Sigmoid colon (tissue), 7 donors: ENCODE results near the gene EEIG2. TPM values are rescaled to one million over a fixed set of nuclear protein-coding genes. Genes with fewer than 3 reads are reported as not detected.

Experiments
- DNase-seq: peaks from one replicate; pipeline ENCODE4 v3.0.0-alpha.2; 2019
- H3K27ac ChIP-seq, 4 donors: fragments of 200-600 bp; sonication (generic); one replicate each; pipeline ENCODE4 v1.5.1; 2016 to 2019; ENCODE audit warnings: mild to moderate bottlenecking in 1 of 4
- H3K27me3 ChIP-seq, 3 donors: fragments of 200-600 bp; sonication (generic); one replicate each; pipeline ENCODE4 v1.5.1; 2019; ENCODE audit warnings: mild to moderate bottlenecking in 1 of 3
- H3K36me3 ChIP-seq, 4 donors: fragments of 200-600 bp; sonication (generic); one replicate each; pipeline ENCODE4 v1.5.1; 2016 to 2019
- H3K4me1 ChIP-seq, 4 donors: fragments of 200-600 bp; sonication (generic); one replicate each; pipeline ENCODE4 v1.5.1; 2017 to 2019
- H3K4me3 ChIP-seq, 4 donors: fragments of 200-600 bp; sonication (generic); one replicate each; pipeline ENCODE4 v1.5.1; 2017 to 2019; ENCODE audit warnings: mild to moderate bottlenecking in 2 of 4, moderate library complexity in 1 of 4
- H3K9me3 ChIP-seq, 4 donors: fragments of 200-600 bp in 3 of 4; sonication (generic) in 3 of 4; one replicate each; pipeline versions ENCODE4 v1.5.1 to v1.6.1; 2013 to 2019
- EP300 ChIP-seq, 4 donors: sonication (generic); formaldehyde crosslinking; IDR thresholded peaks; one replicate each; pipeline ENCODE4 v1.6.1; 2017; ENCODE audit warnings: antibody characterized with exemption in 4 of 4
- POLR2A ChIP-seq, 2 donors: fragments of 450-650 bp; IDR thresholded peaks; one replicate each; pipeline ENCODE4 v1.6.1; 2016; ENCODE audit warnings: antibody characterized with exemption in 2 of 2, mild to moderate bottlenecking in 2 of 2, moderate library complexity in 2 of 2
- POLR2AphosphoS5 ChIP-seq, 4 donors: sonication (generic); formaldehyde crosslinking; IDR thresholded peaks; one replicate each; pipeline ENCODE4 v1.6.1; 2017; ENCODE audit warnings: antibody characterized with exemption in 4 of 4
- WGBS, 2 donors: extraction: QIAGEN DNeasy Blood & Tissue Kit; methylation state at CpG; one replicate each; pipeline ENCODE4 v1.1.7; 2013; 5-methylcytosine and 5-hydroxymethylcytosine counted together
- intact Hi-C: fragments of 100-400 bp; cut with DNase I; formaldehyde crosslinking; loops from one replicate; pipeline ENCODE4 v1.15.1; 2023
- polyA plus RNA-seq, 3 donors: library from polyadenylated mRNA; stranded (reverse); fragments of 200-250 nt; gene quantifications; one replicate each; pipeline ENCODE4 v1.2.3, GENCODE V29; 2013
- total RNA-seq, 4 donors: library from RNA; depleted of rRNA; stranded (reverse); fragments of >200 nt; gene quantifications; one replicate each; pipeline ENCODE4 v1.1.0, GENCODE V29; 2016
- TF ChIP-seq, protein P1 (sequence below), 4 experiments: fragments of 450-650 bp in 3 of 4; fragments of 200-600 bp in 1 of 4; IDR thresholded peaks; one replicate each; pipeline ENCODE4 v1.5.1; 2016 to 2019; ENCODE audit warnings: antibody characterized with exemption in 4 of 4, mild to moderate bottlenecking in 3 of 4, moderate library complexity in 2 of 4
- donor health status: healthy with polysubstance abuse.
- donor health status: Bipolar disorder and iron deficiency.
- donor health status: healthy.

EEIG2 gene
- total and polyA plus RNA-seq, 7 donors, result 10.6 to 17.2 (median 12.0) TPM

DNA sequence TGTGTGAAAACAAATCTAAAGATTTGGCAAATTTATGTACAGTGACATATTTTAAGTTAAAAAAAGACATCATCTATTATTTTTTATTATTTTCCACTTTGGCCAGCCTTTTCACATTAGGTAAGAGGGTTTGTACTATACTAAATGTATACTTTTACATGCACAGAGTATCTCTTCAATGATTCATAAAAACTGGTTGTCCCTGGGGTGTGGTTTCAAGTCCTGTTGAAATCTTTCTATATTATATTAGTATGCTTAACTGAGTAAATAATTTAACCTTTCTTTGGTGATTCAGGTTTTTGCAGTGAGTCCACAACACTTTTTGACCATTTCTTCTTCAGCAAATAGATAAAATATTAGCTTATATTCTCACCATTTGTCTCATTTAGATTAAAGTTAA is 45.7 kb downstream of the EEIG2 start:
- no peaks in the 10 kb centered on the region for H3K9me3 ChIP-seq
- no peak for DNase-seq
- no peak overlapping the region for H3K4me3 ChIP-seq
- H3K36me3 ChIP-seq, result no peaks in the 10 kb centered on the region
- H3K4me1 ChIP-seq, result peaks cover 0 to 10% (median 4%) of the 10 kb centered on the region in 4 donors
- TF ChIP-seq, protein P1, sequence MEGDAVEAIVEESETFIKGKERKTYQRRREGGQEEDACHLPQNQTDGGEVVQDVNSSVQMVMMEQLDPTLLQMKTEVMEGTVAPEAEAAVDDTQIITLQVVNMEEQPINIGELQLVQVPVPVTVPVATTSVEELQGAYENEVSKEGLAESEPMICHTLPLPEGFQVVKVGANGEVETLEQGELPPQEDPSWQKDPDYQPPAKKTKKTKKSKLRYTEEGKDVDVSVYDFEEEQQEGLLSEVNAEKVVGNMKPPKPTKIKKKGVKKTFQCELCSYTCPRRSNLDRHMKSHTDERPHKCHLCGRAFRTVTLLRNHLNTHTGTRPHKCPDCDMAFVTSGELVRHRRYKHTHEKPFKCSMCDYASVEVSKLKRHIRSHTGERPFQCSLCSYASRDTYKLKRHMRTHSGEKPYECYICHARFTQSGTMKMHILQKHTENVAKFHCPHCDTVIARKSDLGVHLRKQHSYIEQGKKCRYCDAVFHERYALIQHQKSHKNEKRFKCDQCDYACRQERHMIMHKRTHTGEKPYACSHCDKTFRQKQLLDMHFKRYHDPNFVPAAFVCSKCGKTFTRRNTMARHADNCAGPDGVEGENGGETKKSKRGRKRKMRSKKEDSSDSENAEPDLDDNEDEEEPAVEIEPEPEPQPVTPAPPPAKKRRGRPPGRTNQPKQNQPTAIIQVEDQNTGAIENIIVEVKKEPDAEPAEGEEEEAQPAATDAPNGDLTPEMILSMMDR (IDR thresholded peaks at IDR 0.05), result no peak
- no peak for TF ChIP-seq POLR2A (IDR thresholded peaks at IDR 0.05)
- no peak for TF ChIP-seq EP300 (IDR thresholded peaks at IDR 0.05)
- TF ChIP-seq POLR2AphosphoS5 (IDR thresholded peaks at IDR 0.05), result no peak
- no peak overlapping the region for H3K27ac ChIP-seq
- no peaks in the 10 kb centered on the region for H3K27me3 ChIP-seq
- intact Hi-C loops, result no loop called here

DNA sequence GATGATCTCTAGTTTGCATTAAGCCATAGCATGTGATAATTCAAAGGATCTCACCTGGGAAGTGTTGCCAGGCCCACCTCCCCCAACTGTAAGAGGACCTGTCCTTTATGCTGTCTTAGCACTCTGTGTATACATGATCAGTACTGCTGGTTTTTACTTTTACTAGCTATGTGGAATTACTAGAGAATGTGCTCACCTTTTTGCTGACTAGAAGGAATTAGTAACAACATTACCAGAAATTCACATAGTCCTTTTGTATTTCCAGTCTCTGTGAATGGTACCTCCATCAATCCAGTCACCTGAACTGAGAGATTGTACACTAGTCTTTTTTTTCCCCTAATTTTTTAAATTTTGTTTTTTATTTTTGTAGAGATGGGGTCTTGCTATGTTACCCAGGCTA is 46.6 kb downstream of the EEIG2 start:
- intact Hi-C loops, result no loop called here
- TF ChIP-seq POLR2AphosphoS5 (IDR thresholded peaks at IDR 0.05) (no peak), EP300 (IDR thresholded peaks at IDR 0.05) (no peak), POLR2A (IDR thresholded peaks at IDR 0.05) (no peak)
- TF ChIP-seq, protein P1 (IDR thresholded peaks at IDR 0.05), result no peak

DNA sequence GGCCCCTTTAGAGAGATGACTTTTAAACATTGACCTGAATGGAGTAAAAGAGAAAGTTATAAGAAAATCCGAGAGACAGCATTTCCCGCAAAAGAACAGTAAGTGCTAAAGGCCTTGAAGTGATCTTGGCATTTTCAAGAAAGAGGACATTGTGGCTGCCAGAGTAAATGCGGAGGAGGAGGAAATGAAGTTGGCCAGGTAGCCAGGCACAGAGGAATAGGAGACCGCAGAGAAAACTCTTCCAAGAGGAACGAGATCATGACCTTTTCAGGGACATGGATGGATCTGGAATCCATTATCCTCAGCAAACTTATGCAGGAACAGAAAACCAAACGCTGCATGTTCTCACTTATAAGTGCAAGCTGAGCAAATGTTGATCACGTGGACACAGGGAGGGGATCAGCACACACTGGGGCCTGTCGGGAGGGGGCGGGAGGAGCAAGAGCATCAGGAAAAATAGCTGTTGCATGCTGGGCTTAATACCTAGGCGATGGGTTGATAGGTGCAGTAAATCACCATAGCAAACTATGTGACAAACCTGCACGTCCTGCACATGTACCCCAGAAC is 49.7 kb downstream of the EEIG2 start:
- DNase-seq, result peak; percentile 65
- intact Hi-C loops, result no loop called here
- WGBS, 2 donors, result 84 to 90% methylated on average over 11 of the region's 11 CpGs
- Histone ChIP-seq H3K4me1 (peaks cover 0 to 10% (median 4%) of the 10 kb centered on the region in 4 donors), H3K9me3 (no peaks in the 10 kb centered on the region), H3K27me3 (no peaks in the 10 kb centered on the region), H3K27ac (peak overlapping the region in 2 of 4 donors; percentile 23 to 32), H3K4me3 (no peak overlapping the region), H3K36me3 (peaks cover 0 to 19% (median 0%) of the 10 kb centered on the region in 4 donors)
- TF ChIP-seq, protein P1 (IDR thresholded peaks at IDR 0.05), result no peak
- TF ChIP-seq POLR2A (IDR thresholded peaks at IDR 0.05) (no peak), POLR2AphosphoS5 (IDR thresholded peaks at IDR 0.05) (peak in 1 of 4 donors; percentile 5), EP300 (IDR thresholded peaks at IDR 0.05) (no peak)

More for the DNA sequence above, 46.6 kb downstream of the EEIG2 start:
- Histone ChIP-seq H3K9me3 (no peaks in the 10 kb centered on the region), H3K27me3 (no peaks in the 10 kb centered on the region), H3K4me1 (peaks cover 0 to 10% (median 4%) of the 10 kb centered on the region in 4 donors), H3K36me3 (no peaks in the 10 kb centered on the region), H3K27ac (no peak overlapping the region), H3K4me3 (no peak overlapping the region)
- no peak for DNase-seq

Other genes starting within 250 kb of the EEIG2 start
- not detected for gene NBPF6, start 109.8 kb upstream of the EEIG2 start, total RNA-seq
- gene NBPF6, start 109.8 kb upstream of the EEIG2 start, polyA plus RNA-seq, result under 1 TPM in 1 of 3 donors, not detected in 2; 0.20 TPM
- gene HENMT1, start 101.0 kb downstream of the EEIG2 start, total RNA-seq, result 1 to 10 TPM; 2.2 to 3.9 (median 2.6) TPM
- 10 to 100 TPM; 10.9 to 13.6 (median 12.0) TPM for gene HENMT1, start 101.0 kb downstream of the EEIG2 start, polyA plus RNA-seq
- gene PRPF38B, start 132.2 kb downstream of the EEIG2 start, total RNA-seq, result 10 to 100 TPM; 24.7 to 28.0 (median 26.1) TPM
- 10 to 100 TPM; 13.8 to 31.3 (median 15.0) TPM for gene PRPF38B, start 132.2 kb downstream of the EEIG2 start, polyA plus RNA-seq
- not detected for gene FNDC7, start 152.8 kb downstream of the EEIG2 start, total RNA-seq
- not detected for gene FNDC7, start 152.8 kb downstream of the EEIG2 start, polyA plus RNA-seq
- 100 to 1,000 TPM in 2 of 4 donors, 10 to 100 TPM in 2; 48.2 to 105 (median 94.1) TPM for gene STXBP3, start 186.6 kb downstream of the EEIG2 start, total RNA-seq
- gene STXBP3, start 186.6 kb downstream of the EEIG2 start, polyA plus RNA-seq, result 10 to 100 TPM; 30.3 to 60.1 (median 52.3) TPM